ENCODE data around the gene FUBP1.

GRCh38 chr1:77906624-77907023, 72.2 kb downstream of the FUBP1 start:
- no peak for TF ChIP-seq TAF1 (IDR thresholded peaks at IDR 0.05; ENCODE audit: low read depth, low read length)
- no peak for TF ChIP-seq POLR2A (IDR thresholded peaks at IDR 0.05; ENCODE audit: low read depth, low read length)
- TF ChIP-seq POLR2AphosphoS5 (IDR thresholded peaks at IDR 0.05; ENCODE audit: low read depth, low read length) = no peak
- no peak for TF ChIP-seq POU2F2 (IDR thresholded peaks at IDR 0.05; ENCODE audit: low read depth, low read length)
